NCI-H1436 (cell line): ENCODE data around the gene CSF3.

ENCODE experiments used
- DNase-seq: peaks from one replicate; lab custom pipeline; 2025; lab: John Stamatoyannopoulos, UW

Gene CSF3, protein sequence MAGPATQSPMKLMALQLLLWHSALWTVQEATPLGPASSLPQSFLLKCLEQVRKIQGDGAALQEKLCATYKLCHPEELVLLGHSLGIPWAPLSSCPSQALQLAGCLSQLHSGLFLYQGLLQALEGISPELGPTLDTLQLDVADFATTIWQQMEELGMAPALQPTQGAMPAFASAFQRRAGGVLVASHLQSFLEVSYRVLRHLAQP

GRCh38 chr17:40015005-40015997 lies at the start of gene CSF3:
CSF3 (plus strand) TSS chr17:40015440; CDS start chr17:40015475, 35 bp downstream.
- DNase-seq = no peak

DNA sequence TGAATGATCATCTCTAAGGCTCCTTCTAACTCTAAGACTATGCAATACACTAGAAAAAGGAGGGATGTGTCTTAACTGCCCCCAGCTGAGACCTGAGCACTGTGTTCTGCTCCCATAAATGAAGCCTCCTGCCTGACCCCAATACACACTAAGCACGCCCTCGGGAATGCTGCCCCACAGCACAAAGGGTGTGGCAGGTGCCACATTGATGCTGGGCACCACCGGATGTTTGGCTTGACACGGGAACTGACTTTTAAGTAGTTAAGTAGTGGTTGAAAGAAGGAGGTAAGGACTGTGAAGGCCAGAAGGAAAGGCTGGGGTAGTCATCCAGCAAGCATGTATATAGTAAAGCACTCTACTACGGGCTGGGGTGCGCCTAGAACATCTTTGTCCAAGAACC lies 48.5 kb upstream of the CSF3 start:
- no peak for DNase-seq

GRCh38 chr17:39968761-39969160 lies 46.5 kb upstream of the CSF3 start:
- DNase-seq = no peak

DNA sequence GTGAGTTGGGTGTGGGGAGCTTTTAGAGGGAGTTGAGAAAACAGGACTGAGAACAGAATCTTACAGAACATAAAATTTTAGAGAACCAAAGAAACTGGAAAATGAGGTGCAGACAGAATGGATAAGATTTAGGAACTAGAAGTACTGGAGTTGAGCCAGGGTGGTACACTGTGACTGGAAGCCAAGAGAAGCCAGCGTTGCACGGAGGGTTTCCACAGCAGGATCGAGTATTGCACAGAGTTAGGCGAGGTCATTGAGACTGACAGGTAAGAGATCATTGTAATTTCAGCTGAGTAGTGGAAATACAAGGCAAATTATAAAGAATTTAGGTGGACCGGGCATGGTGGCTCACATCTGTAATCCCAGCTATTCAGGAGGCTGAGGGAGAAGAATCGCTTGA lies 45.9 kb upstream of the CSF3 start:
- no peak for DNase-seq

- no peak for DNase-seq
Measured at GRCh38 chr17:39970157-39970692, 45.0 kb upstream of the CSF3 start.

GRCh38 chr17:39971076-39971603 lies 44.1 kb upstream of the CSF3 start:
- DNase-seq = no peak

- DNase-seq = no peak
Measured at GRCh38 chr17:39972271-39972670, 43.0 kb upstream of the CSF3 start.

DNA sequence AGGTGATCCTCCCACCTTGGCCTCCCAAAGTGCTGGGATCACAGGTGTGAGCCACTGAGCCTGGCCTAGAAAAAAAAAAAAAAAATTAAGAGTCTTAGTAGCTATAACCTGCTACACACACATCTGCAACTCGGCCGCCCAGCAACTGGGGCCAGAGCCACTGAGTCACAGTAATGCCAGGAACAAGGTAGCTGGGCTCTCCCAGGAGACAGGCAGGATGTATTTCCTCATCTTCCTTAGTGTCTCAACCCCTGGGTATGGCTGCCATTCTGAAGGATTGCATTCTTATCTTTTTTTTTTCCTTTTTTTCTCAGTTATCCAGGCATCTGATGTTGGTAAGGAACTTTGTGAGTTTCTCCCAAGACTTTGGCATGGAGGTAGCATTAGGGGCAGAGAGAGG lies 41.7 kb upstream of the CSF3 start:
- DNase-seq = no peak

DNA sequence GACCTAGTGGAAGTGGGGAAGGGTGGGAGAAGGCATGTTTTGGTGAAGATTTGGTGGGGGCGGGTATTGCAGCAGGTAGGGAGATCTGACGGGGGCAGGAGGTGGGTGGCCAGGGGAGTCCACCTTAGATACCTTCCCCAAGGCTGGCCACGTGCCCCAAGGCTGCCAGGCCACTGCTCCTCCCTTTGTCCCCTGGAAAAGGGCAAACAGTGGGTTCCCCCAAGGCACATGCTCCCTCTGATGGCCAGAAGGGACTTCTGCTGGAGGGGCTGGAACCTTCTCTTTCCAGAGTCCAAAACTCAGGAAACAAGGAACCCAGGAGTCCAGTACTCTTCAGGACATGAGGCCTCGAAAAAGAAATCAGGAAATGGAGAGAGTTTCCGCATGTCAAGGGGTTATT lies 40.8 kb upstream of the CSF3 start:
- DNase-seq = no peak

GRCh38 chr17:39975801-39976200 lies 39.4 kb upstream of the CSF3 start:
- no peak for DNase-seq

DNA sequence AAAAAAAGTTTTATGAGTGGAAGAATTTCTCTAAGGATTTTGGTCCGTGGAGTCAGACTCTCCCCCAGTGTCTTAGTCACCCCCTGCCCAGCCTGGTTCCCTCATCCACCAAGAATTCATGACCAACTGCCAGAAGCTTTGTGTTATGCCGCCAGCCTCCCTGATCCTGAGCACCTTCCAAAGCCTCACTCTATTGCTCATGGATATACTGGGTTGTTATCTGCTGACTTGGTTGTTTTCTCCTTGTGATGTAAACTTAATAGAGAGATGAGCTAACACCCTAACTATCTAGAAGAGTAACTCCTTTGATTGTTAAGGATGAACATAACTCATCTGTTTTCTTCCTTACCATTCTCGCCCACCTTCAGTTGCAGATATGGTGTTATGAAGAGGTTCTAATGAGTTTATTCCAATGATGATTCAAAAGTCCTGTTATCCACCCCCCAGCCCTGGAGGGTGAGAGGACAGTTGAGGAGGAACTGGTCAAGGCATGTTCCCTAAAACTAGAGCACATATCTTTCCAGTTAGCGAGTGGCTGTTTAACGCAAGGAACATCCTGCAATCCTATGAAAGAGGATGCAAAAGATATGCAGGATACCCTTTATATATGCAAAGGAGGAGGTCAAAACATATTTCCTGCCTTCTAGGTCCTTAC lies 36.1 kb upstream of the CSF3 start:
- no peak for DNase-seq

GRCh38 chr17:39979893-39980350 lies 35.3 kb upstream of the CSF3 start:
- peak; percentile 58 for DNase-seq

GRCh38 chr17:39980351-39981206 lies 34.7 kb upstream of the CSF3 start, which contains the start of gene PSMD3:
PSMD3 (plus strand) TSS chr17:39980807; CDS start chr17:39980971, 164 bp downstream.
- DNase-seq = peak; percentile 100

- DNase-seq = no peak
Measured at GRCh38 chr17:39981207-39981741, 34.0 kb upstream of the CSF3 start.

DNA sequence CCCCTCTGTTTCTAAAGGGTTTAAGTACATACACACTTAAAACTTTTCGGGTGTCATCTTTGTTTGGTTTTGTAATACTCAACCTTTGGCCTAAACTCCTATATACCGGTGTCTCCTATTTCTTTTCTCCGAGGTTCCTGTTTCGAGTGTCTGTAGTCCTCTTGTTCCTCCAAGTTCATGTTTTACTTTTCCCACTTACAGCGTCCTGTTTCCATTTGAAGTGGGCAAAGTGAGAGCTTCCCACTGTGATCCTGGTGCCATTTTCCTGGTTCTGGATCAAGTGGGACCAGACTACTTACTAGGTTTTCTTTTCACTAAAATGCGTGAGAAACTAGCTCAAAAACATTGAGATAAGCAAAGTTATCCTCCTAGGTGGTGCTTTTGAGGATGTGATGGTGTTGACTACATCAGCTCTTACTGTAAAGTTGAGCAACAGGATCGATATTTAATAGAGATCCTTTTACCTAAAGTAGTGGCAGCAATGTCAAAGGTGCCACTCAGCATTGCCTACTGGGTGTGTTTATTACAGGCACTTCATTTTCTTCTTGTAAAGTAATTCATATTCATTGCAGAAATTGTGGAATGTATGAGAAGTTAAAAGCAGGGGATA lies 33.4 kb upstream of the CSF3 start:
- DNase-seq = no peak

GRCh38 chr17:39988206-39988810 lies 26.9 kb upstream of the CSF3 start:
- DNase-seq = no peak

DNA sequence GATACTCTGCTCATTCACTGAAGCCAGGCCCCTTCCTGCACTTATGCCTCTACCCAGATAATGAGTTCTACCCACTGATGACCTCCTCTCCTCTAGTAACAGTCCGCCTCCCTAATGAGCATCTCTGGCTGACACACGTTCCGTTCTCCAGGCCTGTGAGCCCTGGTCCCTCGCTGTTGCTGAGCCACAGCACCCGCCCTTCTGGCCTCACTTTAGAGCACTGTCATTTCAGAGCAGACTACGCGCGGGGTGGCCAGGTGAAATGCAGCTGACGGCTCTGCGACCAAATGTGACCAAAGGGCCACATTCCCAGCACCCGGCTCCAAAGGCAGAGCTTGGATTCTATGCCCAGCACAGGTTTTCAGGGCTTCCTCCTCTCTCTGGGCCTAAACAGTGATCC lies 20.8 kb upstream of the CSF3 start:
- no peak for DNase-seq

DNA sequence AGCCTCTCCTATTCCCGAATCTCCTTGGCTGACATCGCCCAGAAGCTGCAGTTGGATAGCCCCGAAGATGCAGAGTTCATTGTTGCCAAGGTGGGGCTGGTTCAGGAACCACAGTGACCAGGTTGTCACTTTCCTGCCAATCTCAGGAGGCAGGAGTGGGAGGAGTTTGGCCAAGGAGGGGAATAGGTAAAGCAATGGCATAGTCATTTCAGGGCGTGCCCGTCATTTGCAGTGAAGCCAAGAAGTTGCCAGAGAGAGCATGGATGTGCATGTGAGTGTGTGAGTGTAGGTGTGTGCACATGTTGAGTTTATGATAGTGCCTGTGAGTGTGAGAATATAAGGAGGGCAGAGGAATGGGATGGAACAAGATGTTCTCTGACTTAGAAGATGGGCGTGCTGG lies 19.8 kb upstream of the CSF3 start:
- DNase-seq = no peak

DNA sequence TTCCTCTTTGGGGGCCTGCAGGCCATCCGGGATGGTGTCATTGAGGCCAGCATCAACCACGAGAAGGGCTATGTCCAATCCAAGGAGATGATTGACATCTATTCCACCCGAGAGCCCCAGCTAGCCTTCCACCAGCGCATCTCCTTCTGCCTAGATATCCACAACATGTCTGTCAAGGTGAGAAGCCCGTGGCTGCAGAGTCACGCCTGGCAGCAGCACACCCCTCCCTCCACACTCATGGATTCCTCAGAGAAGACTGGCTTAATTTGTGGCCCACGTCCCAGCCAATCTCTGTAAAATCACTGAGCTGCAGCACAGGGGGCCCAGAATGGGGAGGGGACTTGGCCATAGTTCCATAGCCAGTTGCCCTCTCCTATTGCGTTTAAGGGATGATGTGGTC lies 19.1 kb upstream of the CSF3 start:
- DNase-seq = no peak

GRCh38 chr17:39996800-39997199 lies 18.4 kb upstream of the CSF3 start:
- no peak for DNase-seq
